MM.1S (cell line): Measurements from ENCODE around the gene MYH15.

ENCODE experiments used
- DNase-seq: peaks from one replicate; pipeline ENCODE4 v3.0.0-alpha.2; 2015
- H2AFZ ChIP-seq: fragments of 300-600 bp; sonication (generic); 2 replicates; pipeline ENCODE4 v1.6.0; 2016; ENCODE audit warnings: antibody characterized with exemption, low read length
- H3F3A ChIP-seq: fragments of 300-600 bp; sonication (generic); 2 replicates; pipeline ENCODE4 v1.6.1; 2016; ENCODE audit warnings: mild to moderate bottlenecking, antibody characterized with exemption, low read length, moderate library complexity, mixed read lengths; ENCODE audit not compliant: insufficient read depth
- H3K27ac ChIP-seq: fragments of 300-600 bp; sonication (generic); 2 replicates; pipeline ENCODE4 v1.5.1; 2016; ENCODE audit warnings: mild to moderate bottlenecking, low read length
- H3K27me3 ChIP-seq: fragments of 300-600 bp; sonication (generic); replicated peaks from 2 replicates; pipeline ENCODE4 v1.6.0; 2016; ENCODE audit warnings: low read length; ENCODE audit not compliant: insufficient read depth
- H3K36me3 ChIP-seq: fragments of 300-600 bp; sonication (generic); replicated peaks from 2 replicates; pipeline ENCODE4 v1.6.1; 2016; ENCODE audit warnings: mild to moderate bottlenecking, low read length, mixed read lengths; ENCODE audit not compliant: insufficient read depth
- H3K4me1 ChIP-seq: fragments of 300-600 bp; sonication (generic); 2 replicates; pipeline ENCODE4 v1.6.1; 2016; ENCODE audit warnings: low read length, mixed read lengths
- H3K4me2 ChIP-seq: fragments of 300-600 bp; sonication (generic); 2 replicates; pipeline ENCODE4 v1.6.0; 2016; ENCODE audit warnings: low read depth, low read length
- H3K4me3 ChIP-seq: fragments of 300-600 bp; sonication (generic); 2 replicates; pipeline ENCODE4 v1.5.1; 2016; ENCODE audit warnings: low read length, mixed read lengths
- H3K79me2 ChIP-seq: fragments of 300-600 bp; sonication (generic); 2 replicates; pipeline ENCODE4 v1.6.1; 2016; ENCODE audit warnings: mixed run types, low read length, mixed read lengths
- H3K9ac ChIP-seq: fragments of 300-600 bp; sonication (generic); 2 replicates; pipeline ENCODE4 v1.6.1; 2016; ENCODE audit warnings: low read length, mixed read lengths
- H3K9me2 ChIP-seq: fragments of 300-600 bp; sonication (generic); replicated peaks from 2 replicates; pipeline ENCODE4 v1.6.1; 2016; ENCODE audit warnings: mild to moderate bottlenecking, low read length, mixed read lengths; ENCODE audit not compliant: insufficient read depth
- H3K9me3 ChIP-seq: fragments of 300-600 bp; sonication (generic); replicated peaks from 2 replicates; pipeline ENCODE4 v1.6.1; 2016; ENCODE audit warnings: mild to moderate bottlenecking, low read length, mixed read lengths; ENCODE audit not compliant: insufficient read depth
- H4K20me1 ChIP-seq: fragments of 300-600 bp; sonication (generic); 2 replicates; pipeline ENCODE4 v1.6.1; 2016; ENCODE audit warnings: mild to moderate bottlenecking, low read length, moderate library complexity, mixed read lengths; ENCODE audit not compliant: insufficient read depth
- CTCF ChIP-seq: fragments of 300-600 bp; sonication (generic); IDR thresholded peaks from 2 replicates; pipeline ENCODE4 v1.5.1; 2016; ENCODE audit warnings: antibody characterized with exemption, low read length, mixed read lengths
- EZH2 ChIP-seq: fragments of 300-600 bp; sonication (generic); optimal IDR thresholded peaks from 2 replicates; pipeline ENCODE3; 2017; ENCODE audit warnings: low read depth, mild to moderate bottlenecking, antibody characterized with exemption, low read length, mixed read lengths
- EZH2phosphoT487 ChIP-seq: fragments of 300-600 bp; sonication (generic); IDR thresholded peaks from 2 replicates; pipeline ENCODE4 v1.6.1; 2018; ENCODE audit warnings: antibody characterized with exemption, low read length

MYH15 gene

GRCh38 chr3:108394016-108394415 lies 116.4 kb downstream of the MYH15 start:
- TF ChIP-seq EZH2 = no peak
- no peak for TF ChIP-seq EZH2phosphoT487
- TF ChIP-seq CTCF = no peak
- Histone ChIP-seq H3K9ac (no peak overlapping the region), H3K4me2 (no peak overlapping the region), H3K9me2 (no peaks in the 10 kb centered on the region), H3K9me3 (no peaks in the 10 kb centered on the region), H3K4me3 (no peak overlapping the region), H3K27ac (no peak overlapping the region), H3K36me3 (no peaks in the 10 kb centered on the region), H3K27me3 (no peaks in the 10 kb centered on the region), H3K4me1 (peaks cover 15% of the 10 kb centered on the region), H3K79me2 (no peaks in the 10 kb centered on the region), H2AFZ (no peak overlapping the region), H3F3A (peaks cover 11% of the 10 kb centered on the region), H4K20me1 (no peaks in the 10 kb centered on the region)
- no peak for DNase-seq

DNA sequence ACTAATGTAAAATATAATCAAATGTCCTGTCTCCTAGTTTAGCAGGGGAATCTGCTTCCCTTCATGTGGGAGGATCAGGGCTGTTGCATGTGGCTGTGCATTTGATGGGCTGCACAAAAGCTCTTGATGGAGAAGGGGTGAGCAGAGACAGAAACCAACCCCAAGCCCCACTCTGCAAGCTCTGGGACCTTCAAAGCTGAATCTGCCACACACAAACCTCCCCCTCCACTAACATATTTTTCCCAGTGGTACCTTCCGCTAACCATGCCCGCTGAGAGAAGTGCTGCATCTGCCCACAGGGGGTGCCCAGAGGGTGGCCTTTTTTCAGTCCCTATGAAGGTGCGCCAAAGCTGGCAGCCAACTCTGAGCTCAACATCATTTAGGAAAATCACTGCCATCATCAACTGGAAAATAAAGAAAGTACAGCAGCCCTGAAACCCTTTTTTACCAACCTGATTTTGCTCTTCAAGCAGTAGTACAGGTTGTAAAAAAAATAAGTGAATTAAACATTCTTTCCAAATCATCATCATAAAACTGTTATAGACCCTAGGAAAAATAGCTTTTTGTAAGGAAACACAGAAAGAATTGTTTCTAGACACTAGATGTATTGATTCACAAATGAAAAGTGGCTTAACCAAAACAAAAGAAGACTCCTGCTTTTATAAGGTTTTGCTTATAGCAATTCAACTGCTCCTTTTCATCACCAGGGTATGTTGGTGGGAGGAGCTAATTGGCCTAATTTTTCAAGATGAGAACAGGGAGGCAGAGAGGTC lies 117.1 kb downstream of the MYH15 start:
- no peak overlapping the region for H2AFZ ChIP-seq
- DNase-seq = no peak
- H3F3A ChIP-seq = peaks cover 17% of the 10 kb centered on the region

GRCh38 chr3:108391917-108392593 lies 118.3 kb downstream of the MYH15 start:
- no peak overlapping the region for H3K9ac ChIP-seq
- no peaks in the 10 kb centered on the region for H3K9me3 ChIP-seq
- DNase-seq = no peak
- H3K4me1 ChIP-seq = peaks cover 26% of the 10 kb centered on the region
- no peaks in the 10 kb centered on the region for H4K20me1 ChIP-seq
- no peak overlapping the region for H3K4me2 ChIP-seq
- H3K27ac ChIP-seq = no peak overlapping the region
- no peak overlapping the region for H2AFZ ChIP-seq
- no peaks in the 10 kb centered on the region for H3K27me3 ChIP-seq
- no peaks in the 10 kb centered on the region for H3K36me3 ChIP-seq
- no peaks in the 10 kb centered on the region for H3K79me2 ChIP-seq
- H3F3A ChIP-seq = peaks cover 27% of the 10 kb centered on the region
- TF ChIP-seq EZH2 (no peak), CTCF (no peak), EZH2phosphoT487 (no peak)
- H3K4me3 ChIP-seq = no peak overlapping the region
- H3K9me2 ChIP-seq = no peaks in the 10 kb centered on the region

More for the DNA sequence above, 117.1 kb downstream of the MYH15 start:
- Histone ChIP-seq H3K79me2 (no peaks in the 10 kb centered on the region), H3K36me3 (no peaks in the 10 kb centered on the region), H3K27me3 (no peaks in the 10 kb centered on the region), H3K27ac (no peak overlapping the region), H3K4me3 (no peak overlapping the region), H3K4me1 (peaks cover 15% of the 10 kb centered on the region), H3K9me3 (no peaks in the 10 kb centered on the region), H3K4me2 (no peak overlapping the region), H4K20me1 (no peaks in the 10 kb centered on the region), H3K9me2 (no peaks in the 10 kb centered on the region), H3K9ac (no peak overlapping the region)
- no peak for TF ChIP-seq EZH2
- TF ChIP-seq EZH2phosphoT487 = no peak
- no peak for TF ChIP-seq CTCF
